CD4-positive, alpha-beta T cell (primary cell): Measurements from ENCODE around the gene HHAT. TPM values are rescaled to one million over a fixed set of nuclear protein-coding genes. Genes with fewer than 3 reads are reported as not detected.

Experiments used
- ATAC-seq: fragments of 200-7000 bp; cut with Tn5 transposase; one replicate; pipeline ENCODE4 v1.10.0; 2022; ENCODE audit warnings: mild to moderate bottlenecking; ENCODE audit not compliant: poor library complexity
- CTCF ChIA-PET: fragments of 350-600 bp; sonication (Branson Sonifier 250); formaldehyde crosslinking; loops from one replicate; lab custom pipeline; 2021; ENCODE audit warnings: antibody characterized with exemption, inconsistent platforms; lab: Charles Lee
- POLR2A ChIA-PET: fragments of 350-600 bp; sonication (Branson Sonifier 250); formaldehyde crosslinking; loops from one replicate; lab custom pipeline; 2021; ENCODE audit warnings: antibody characterized with exemption, inconsistent platforms; lab: Charles Lee
- DNase-seq, 14 experiments: peaks; one replicate each; pipeline ENCODE4 v3.0.0-alpha.2; 2013 to 2020; ENCODE audit warnings: mixed read lengths in 2 of 14
- H3K27ac ChIP-seq, 2 donors: one replicate each; pipeline versions ENCODE4 v1.5.1 to v1.7.0; 2013; ENCODE audit warnings: low read length in 2 of 2, low read depth in 1 of 2, mild to moderate bottlenecking in 1 of 2
- H3K27me3 ChIP-seq, 2 experiments: 1 replicate in 1 of 2; 2 replicates in 1 of 2; pipeline versions ENCODE4 v1.6.1 to v1.7.0; 2013; ENCODE audit warnings: low read length in 2 of 2, control low read depth in 1 of 2, mild to moderate bottlenecking in 1 of 2, moderate library complexity in 1 of 2; ENCODE audit not compliant: insufficient read depth in 2 of 2, control insufficient read depth in 1 of 2
- H3K36me3 ChIP-seq: one replicate; pipeline ENCODE4 v1.6.1; 2013; ENCODE audit warnings: low read length, control low read depth; ENCODE audit not compliant: insufficient read depth
- H3K4me1 ChIP-seq: one replicate; pipeline ENCODE4 v1.6.1; 2013; ENCODE audit warnings: low read length, control low read depth; ENCODE audit not compliant: insufficient read depth
- H3K4me3 ChIP-seq: one replicate; pipeline ENCODE4 v1.5.1; 2013; ENCODE audit warnings: mild to moderate bottlenecking, low read length, moderate library complexity
- H3K9me3 ChIP-seq, 2 experiments: 1 replicate in 1 of 2; 2 replicates in 1 of 2; pipeline versions ENCODE4 v1.6.1 to v1.7.0; 2013; ENCODE audit warnings: low read length in 2 of 2, mild to moderate bottlenecking in 2 of 2, control low read depth in 1 of 2, moderate library complexity in 1 of 2; ENCODE audit not compliant: control insufficient read depth in 1 of 2, insufficient read depth in 1 of 2
- H3K27ac Mint-ChIP-seq: one replicate; pipeline ENCODE4 v1.8.0; 2020; ENCODE audit warnings: mixed read lengths
- H3K27me3 Mint-ChIP-seq: one replicate; pipeline ENCODE4 v1.8.0; 2021; ENCODE audit warnings: mixed read lengths
- H3K36me3 Mint-ChIP-seq: one replicate; pipeline ENCODE4 v1.8.0; 2021; ENCODE audit warnings: low read depth, mixed read lengths
- H3K4me1 Mint-ChIP-seq: one replicate; pipeline ENCODE4 v1.8.0; 2021; ENCODE audit warnings: low read depth, mixed read lengths
- H3K4me3 Mint-ChIP-seq: one replicate; pipeline ENCODE4 v1.8.0; 2020; ENCODE audit warnings: mild to moderate bottlenecking, mixed read lengths
- H3K9me3 Mint-ChIP-seq: one replicate; pipeline ENCODE4 v1.8.0; 2020; ENCODE audit warnings: mixed read lengths
- CTCF ChIP-seq: fragments of 200-600 bp; IDR thresholded peaks from one replicate; pipeline ENCODE4 v1.8.0; 2022; ENCODE audit warnings: antibody characterized with exemption, mild to moderate bottlenecking
- intact Hi-C, 2 experiments: fragments of 100-400 bp; cut with DNase I in 1 of 2; cut with micrococcal nuclease in 1 of 2; formaldehyde crosslinking; loops; one replicate each; pipeline versions ENCODE4 v1.15.1 to v1.9.0; 2023 to 2025; cut with DNase I, micrococcal nuclease
- total RNA-seq, 174 experiments: library from RNA in 2 of 174; stranded (reverse) in 2 of 174; gene quantifications; one replicate each; pipeline ENCODE4 v1.2.3 and lab custom pipeline; 2021 to 2026

The HHAT gene
- total RNA-seq, 2 experiments from 2014 or later = 3.1 to 3.3 TPM

- ChIA-PET CTCF (no interaction called here), POLR2A (no interaction called here)
- H3K4me1 Mint-ChIP-seq = no peaks in the 10 kb centered on the region
- H3K9me3 ChIP-seq = no peaks in the 10 kb centered on the region
- no peak overlapping the region for H3K27ac ChIP-seq
- intact Hi-C loops = no loop called here
- H3K27me3 Mint-ChIP-seq = no peaks in the 10 kb centered on the region
- no peaks in the 10 kb centered on the region for H3K36me3 ChIP-seq
- no peak overlapping the region for H3K4me3 Mint-ChIP-seq
- no peaks in the 10 kb centered on the region for H3K9me3 Mint-ChIP-seq
- no peak overlapping the region for H3K4me3 ChIP-seq
- no peaks in the 10 kb centered on the region for H3K4me1 ChIP-seq
- H3K27ac Mint-ChIP-seq = no peak overlapping the region
- no peaks in the 10 kb centered on the region for H3K27me3 ChIP-seq
- TF ChIP-seq CTCF = no peak
- no peaks in the 10 kb centered on the region for H3K36me3 Mint-ChIP-seq
- DNase-seq (no peak), ATAC-seq (no peak)
These were observed 304.4 kb downstream of the HHAT start for GRCh38 chr1:210633140-210633539.

DNA sequence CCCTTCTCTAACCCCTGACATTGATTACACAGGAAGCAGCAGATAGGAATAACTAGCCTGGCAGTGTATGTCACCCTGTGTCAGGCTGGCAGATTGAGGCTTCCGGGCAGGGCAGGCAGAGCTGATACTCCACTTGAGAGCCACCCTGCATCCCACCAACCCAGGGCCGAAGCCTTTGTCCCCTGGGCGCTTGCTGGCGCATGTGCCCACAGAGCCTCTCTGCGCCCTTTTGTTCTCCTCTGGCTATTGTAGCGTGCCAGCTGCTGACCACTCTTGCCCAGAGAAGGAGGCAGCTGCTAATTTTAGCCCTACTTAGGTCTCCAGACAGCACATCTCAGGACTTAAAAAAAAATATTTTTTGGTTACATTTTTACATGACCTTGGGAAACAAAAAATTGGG lies 304.9 kb downstream of the HHAT start:
- no peaks in the 10 kb centered on the region for H3K4me1 Mint-ChIP-seq
- no peaks in the 10 kb centered on the region for H3K9me3 Mint-ChIP-seq
- no peaks in the 10 kb centered on the region for H3K27me3 Mint-ChIP-seq
- H3K27ac Mint-ChIP-seq = no peak overlapping the region
- Histone ChIP-seq H3K27me3 (no peaks in the 10 kb centered on the region), H3K4me3 (no peak overlapping the region), H3K36me3 (no peaks in the 10 kb centered on the region), H3K4me1 (no peaks in the 10 kb centered on the region), H3K27ac (no peak overlapping the region), H3K9me3 (no peaks in the 10 kb centered on the region)
- H3K36me3 Mint-ChIP-seq = no peaks in the 10 kb centered on the region
- intact Hi-C loops = no loop called here
- no peak for TF ChIP-seq CTCF
- POLR2A ChIA-PET = no interaction called here
- ATAC-seq (no peak), DNase-seq (no peak)
- no peak overlapping the region for H3K4me3 Mint-ChIP-seq
- CTCF ChIA-PET = no interaction called here

GRCh38 chr1:210635108-210635507 lies 306.4 kb downstream of the HHAT start:
- Histone ChIP-seq H3K4me3 (no peak overlapping the region), H3K36me3 (no peaks in the 10 kb centered on the region), H3K27me3 (no peaks in the 10 kb centered on the region), H3K9me3 (no peaks in the 10 kb centered on the region), H3K4me1 (no peaks in the 10 kb centered on the region), H3K27ac (no peak overlapping the region)
- no peaks in the 10 kb centered on the region for H3K27me3 Mint-ChIP-seq
- DNase-seq (no peak), ATAC-seq (no peak)
- H3K27ac Mint-ChIP-seq = no peak overlapping the region
- intact Hi-C loops = no loop called here
- ChIA-PET POLR2A (no interaction called here), CTCF (no interaction called here)
- no peak for TF ChIP-seq CTCF
- no peaks in the 10 kb centered on the region for H3K4me1 Mint-ChIP-seq
- H3K4me3 Mint-ChIP-seq = no peak overlapping the region
- no peaks in the 10 kb centered on the region for H3K9me3 Mint-ChIP-seq
- no peaks in the 10 kb centered on the region for H3K36me3 Mint-ChIP-seq
